Vagina (tissue), 2 donors: ENCODE measurements around the gene ELOVL5. TPM values are rescaled to one million over a fixed set of nuclear protein-coding genes. Genes with fewer than 3 reads are reported as not detected.

ENCODE experiments used
- DNase-seq, 2 donors: peaks; one replicate each; pipeline ENCODE4 v3.0.0-alpha.2; 2017; ENCODE audit errors: extremely low spot score in 2 of 2
- H3K27ac ChIP-seq: fragments of 200-600 bp; sonication (generic); one replicate; pipeline ENCODE4 v1.5.1; 2019
- H3K27me3 ChIP-seq: fragments of 200-600 bp; sonication (generic); one replicate; pipeline ENCODE4 v1.5.1; 2019
- H3K36me3 ChIP-seq, 2 donors: fragments of 200-600 bp; sonication (generic); one replicate each; pipeline ENCODE4 v1.5.1; 2017 to 2019
- H3K4me1 ChIP-seq: fragments of 200-600 bp; sonication (generic); one replicate; pipeline ENCODE4 v1.5.1; 2019
- H3K4me3 ChIP-seq, 2 donors: fragments of 200-600 bp; sonication (generic); 1 replicate in 1 of 2; 2 replicates in 1 of 2; pipeline ENCODE4 v1.5.1; 2016 to 2019
- H3K9me3 ChIP-seq: fragments of 200-600 bp; sonication (generic); one replicate; pipeline ENCODE4 v1.5.1; 2019
- POLR2A ChIP-seq, 2 donors: fragments of 450-650 bp; IDR thresholded peaks; one replicate each; pipeline ENCODE4 v1.6.1; 2017; ENCODE audit warnings: antibody characterized with exemption in 2 of 2, mild to moderate bottlenecking in 2 of 2, moderate library complexity in 2 of 2
- POLR2AphosphoS5 ChIP-seq, 2 donors: sonication (generic); formaldehyde crosslinking; IDR thresholded peaks; one replicate each; pipeline ENCODE4 v1.9.0; 2017; ENCODE audit warnings: antibody characterized with exemption in 2 of 2, mild to moderate bottlenecking in 2 of 2, low read depth in 1 of 2; ENCODE audit not compliant: insufficient read depth in 1 of 2
- intact Hi-C: fragments of 100-400 bp; cut with DNase I; formaldehyde crosslinking; loops from one replicate; pipeline ENCODE4 v1.15.1; 2023
- total RNA-seq: library from RNA; depleted of rRNA; stranded (reverse); fragments of >200 nt; gene quantifications from one replicate; pipeline ENCODE4 v1.2.3, GENCODE V29; 2016
- TF ChIP-seq, protein P1 (sequence below), 3 experiments: fragments of 450-650 bp in 2 of 3; fragments of 200-600 bp in 1 of 3; sonication (generic) in 1 of 3; IDR thresholded peaks; one replicate each; pipeline ENCODE4 v1.5.1; 2017 to 2019; ENCODE audit warnings: antibody characterized with exemption in 3 of 3, mild to moderate bottlenecking in 2 of 3, moderate library complexity in 2 of 3

The ELOVL5 gene, protein sequence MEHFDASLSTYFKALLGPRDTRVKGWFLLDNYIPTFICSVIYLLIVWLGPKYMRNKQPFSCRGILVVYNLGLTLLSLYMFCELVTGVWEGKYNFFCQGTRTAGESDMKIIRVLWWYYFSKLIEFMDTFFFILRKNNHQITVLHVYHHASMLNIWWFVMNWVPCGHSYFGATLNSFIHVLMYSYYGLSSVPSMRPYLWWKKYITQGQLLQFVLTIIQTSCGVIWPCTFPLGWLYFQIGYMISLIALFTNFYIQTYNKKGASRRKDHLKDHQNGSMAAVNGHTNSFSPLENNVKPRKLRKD
- 42.5 TPM for total RNA-seq

DNA sequence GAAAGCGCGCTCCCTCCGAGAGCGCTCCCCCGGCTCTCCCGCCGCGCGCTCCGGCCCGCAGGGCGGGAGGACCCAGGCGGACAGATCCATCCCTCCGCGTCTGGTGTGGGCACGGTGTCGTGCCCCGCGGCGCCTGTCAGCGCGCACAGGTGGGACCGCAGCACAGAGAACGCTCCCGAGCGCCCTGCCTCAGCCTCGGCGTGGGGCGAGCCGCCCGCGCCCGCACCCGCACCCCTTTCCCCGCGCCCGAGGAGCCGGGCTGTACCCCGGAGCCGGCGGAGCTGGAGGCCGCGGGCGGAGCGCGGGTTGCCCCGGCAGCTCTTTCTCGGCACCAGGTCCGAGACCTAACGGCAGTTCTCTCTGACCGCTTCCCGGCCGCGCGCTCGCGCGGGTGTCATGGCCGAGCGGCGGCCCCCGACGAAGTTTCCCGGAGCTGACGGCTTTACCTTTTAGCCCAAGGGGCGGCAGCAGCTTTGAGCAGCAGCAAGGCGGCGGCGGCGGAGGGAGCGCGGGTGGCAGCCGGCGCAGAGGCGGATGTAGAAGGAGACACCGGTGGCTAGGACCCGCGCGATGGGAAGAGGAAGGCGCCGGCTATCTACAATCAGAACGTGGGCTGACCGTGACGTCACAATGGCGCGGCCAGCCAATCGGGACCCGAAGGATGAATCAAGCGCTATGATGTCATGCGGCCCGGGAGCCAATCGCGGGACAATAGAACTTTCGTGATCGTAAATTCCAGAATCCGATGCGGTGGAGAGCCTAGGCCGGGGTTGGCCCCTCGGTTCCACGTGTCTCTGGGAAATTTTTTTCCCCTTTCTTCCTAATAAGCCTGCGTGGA is at the start of gene ELOVL5:
Gene ELOVL5, minus strand, starts transcription at position 580 of the 838 bp plus-strand sequence. CDS start 53,251 bp downstream, outside the sequence.
- no peaks in the 10 kb centered on the region for H3K9me3 ChIP-seq
- TF ChIP-seq POLR2A (IDR thresholded peaks at IDR 0.05): peak in 1 of 2 donors; percentile 85
- TF ChIP-seq, protein P1, sequence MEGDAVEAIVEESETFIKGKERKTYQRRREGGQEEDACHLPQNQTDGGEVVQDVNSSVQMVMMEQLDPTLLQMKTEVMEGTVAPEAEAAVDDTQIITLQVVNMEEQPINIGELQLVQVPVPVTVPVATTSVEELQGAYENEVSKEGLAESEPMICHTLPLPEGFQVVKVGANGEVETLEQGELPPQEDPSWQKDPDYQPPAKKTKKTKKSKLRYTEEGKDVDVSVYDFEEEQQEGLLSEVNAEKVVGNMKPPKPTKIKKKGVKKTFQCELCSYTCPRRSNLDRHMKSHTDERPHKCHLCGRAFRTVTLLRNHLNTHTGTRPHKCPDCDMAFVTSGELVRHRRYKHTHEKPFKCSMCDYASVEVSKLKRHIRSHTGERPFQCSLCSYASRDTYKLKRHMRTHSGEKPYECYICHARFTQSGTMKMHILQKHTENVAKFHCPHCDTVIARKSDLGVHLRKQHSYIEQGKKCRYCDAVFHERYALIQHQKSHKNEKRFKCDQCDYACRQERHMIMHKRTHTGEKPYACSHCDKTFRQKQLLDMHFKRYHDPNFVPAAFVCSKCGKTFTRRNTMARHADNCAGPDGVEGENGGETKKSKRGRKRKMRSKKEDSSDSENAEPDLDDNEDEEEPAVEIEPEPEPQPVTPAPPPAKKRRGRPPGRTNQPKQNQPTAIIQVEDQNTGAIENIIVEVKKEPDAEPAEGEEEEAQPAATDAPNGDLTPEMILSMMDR (IDR thresholded peaks at IDR 0.05): no peak
- peak; percentile 91 to 98 for TF ChIP-seq POLR2AphosphoS5 (IDR thresholded peaks at IDR 0.05; ENCODE audit: insufficient read depth in 1 of 2, low read depth in 1 of 2)
- peak within 1 kb of the TSS; percentile 69 to 95 for H3K4me3 ChIP-seq
- intact Hi-C loops: no loop called here
- H3K27me3 ChIP-seq: no peaks in the 10 kb centered on the region
- peak in 1 of 2 donors; percentile 97 for DNase-seq
- peak within 1 kb of the TSS; percentile 99 for H3K27ac ChIP-seq
- peaks cover 18% of the 10 kb centered on the region for H3K4me1 ChIP-seq
- no peaks in the 10 kb centered on the region for H3K36me3 ChIP-seq

DNA sequence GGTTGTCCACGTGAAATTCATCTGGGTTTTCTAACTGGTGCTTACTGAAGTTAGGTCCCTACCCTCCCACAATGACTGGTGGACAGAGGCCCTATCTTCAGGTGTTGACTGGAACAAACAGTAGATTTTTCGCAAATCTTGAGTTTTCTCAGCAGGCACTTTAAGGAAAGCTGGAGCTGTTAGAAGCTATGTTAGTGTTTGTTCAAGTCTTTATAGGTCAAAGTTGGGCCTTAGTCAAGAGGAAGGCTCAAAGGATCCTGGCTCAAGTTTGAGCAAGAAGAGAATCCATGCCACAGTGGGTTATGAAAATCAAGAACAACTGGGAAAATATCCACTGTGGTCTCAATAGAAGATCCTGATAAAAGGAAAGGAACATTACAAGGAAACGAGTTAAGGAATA is 48.5 kb upstream of the ELOVL5 start:
- no peaks in the 10 kb centered on the region for H3K36me3 ChIP-seq
- DNase-seq: no peak

DNA sequence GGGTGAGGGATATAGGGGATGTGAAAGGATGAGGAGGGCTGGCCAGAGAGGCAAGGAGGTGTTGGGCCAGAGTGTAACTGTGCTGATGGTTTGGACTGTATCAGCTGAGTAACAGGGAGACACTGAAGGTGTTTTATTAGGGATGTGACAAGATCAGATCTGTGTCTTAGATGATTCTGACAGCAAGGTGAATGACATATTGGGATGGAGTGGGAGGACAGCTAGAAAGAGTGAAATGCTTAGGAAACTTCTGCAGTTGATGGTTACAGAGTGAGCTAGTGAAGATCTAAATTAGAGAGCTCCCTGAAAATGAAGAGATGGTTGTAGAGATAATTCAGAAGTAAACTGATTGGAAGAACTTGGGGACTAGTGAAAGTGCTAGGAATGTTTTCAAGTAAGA is 47.2 kb upstream of the ELOVL5 start:
- H3K27ac ChIP-seq: no peak overlapping the region
- TF ChIP-seq POLR2A (IDR thresholded peaks at IDR 0.05): no peak
- TF ChIP-seq, protein P1 (IDR thresholded peaks at IDR 0.05): no peak
- no peak for TF ChIP-seq POLR2AphosphoS5 (IDR thresholded peaks at IDR 0.05; ENCODE audit: insufficient read depth in 1 of 2, low read depth in 1 of 2)
- no peaks in the 10 kb centered on the region for H3K27me3 ChIP-seq
- no peak overlapping the region for H3K4me3 ChIP-seq
- H3K4me1 ChIP-seq: no peaks in the 10 kb centered on the region
- DNase-seq: no peak
- H3K9me3 ChIP-seq: no peaks in the 10 kb centered on the region
- intact Hi-C loops: no loop called here
- H3K36me3 ChIP-seq: no peaks in the 10 kb centered on the region

More for the DNA sequence above, 48.5 kb upstream of the ELOVL5 start:
- TF ChIP-seq POLR2A (IDR thresholded peaks at IDR 0.05) (no peak), POLR2AphosphoS5 (IDR thresholded peaks at IDR 0.05; ENCODE audit: insufficient read depth in 1 of 2, low read depth in 1 of 2) (no peak)
- TF ChIP-seq, protein P1 (IDR thresholded peaks at IDR 0.05): no peak
- Histone ChIP-seq H3K4me3 (no peak overlapping the region), H3K9me3 (no peaks in the 10 kb centered on the region), H3K27ac (no peak overlapping the region), H3K4me1 (no peaks in the 10 kb centered on the region), H3K27me3 (no peaks in the 10 kb centered on the region)
- intact Hi-C loops: no loop called here

DNA sequence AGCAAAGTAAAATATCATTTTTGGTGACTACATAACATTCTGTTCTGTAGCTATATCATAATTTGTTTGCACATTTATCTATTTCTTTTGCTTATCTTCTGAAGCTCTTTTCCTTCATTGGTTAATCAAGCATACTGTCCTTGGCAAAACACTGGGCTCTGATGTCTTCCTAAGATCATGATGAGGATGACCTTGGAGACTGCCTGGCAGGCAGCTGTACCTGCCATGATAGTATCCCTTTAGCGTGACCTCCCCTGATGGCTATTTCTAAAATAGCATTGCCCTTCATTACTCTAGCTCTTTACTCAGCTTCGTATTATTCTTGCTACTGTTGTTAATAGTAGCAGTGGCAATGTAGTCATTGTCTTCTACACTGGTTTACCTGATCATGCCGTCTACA is 46.0 kb upstream of the ELOVL5 start:
- Histone ChIP-seq H3K4me3 (no peak overlapping the region), H3K27ac (no peak overlapping the region), H3K27me3 (no peaks in the 10 kb centered on the region), H3K36me3 (no peaks in the 10 kb centered on the region), H3K9me3 (no peaks in the 10 kb centered on the region), H3K4me1 (no peaks in the 10 kb centered on the region)
- no peak for DNase-seq
- intact Hi-C loops: no loop called here
- TF ChIP-seq POLR2AphosphoS5 (IDR thresholded peaks at IDR 0.05; ENCODE audit: insufficient read depth in 1 of 2, low read depth in 1 of 2) (no peak), POLR2A (IDR thresholded peaks at IDR 0.05) (no peak)
- TF ChIP-seq, protein P1 (IDR thresholded peaks at IDR 0.05): no peak
